K562 (cell line): Measurements from ENCODE around the gene TJP2. TPM values are rescaled to one million over a fixed set of nuclear protein-coding genes. Genes with fewer than 3 reads are reported as not detected.
A peak's percentile ranks its signal among the peaks of the same experiment; 100 is the strongest.

Experiments
- CC2D1A ChIP-seq: fragments of 450-650 bp; IDR thresholded peaks from 2 replicates; pipeline ENCODE4 v1.6.1; 2017; ENCODE audit warnings: mild to moderate bottlenecking
- CGGBP1 ChIP-seq: fragments of 250-450 bp; sonication (Bioruptor Pico); IDR thresholded peaks from 2 replicates; pipeline ENCODE4 v1.9.0; 2021; ENCODE audit warnings: mild to moderate bottlenecking
- COPS2 ChIP-seq: fragments of 450-650 bp; conservative IDR thresholded peaks from 2 replicates; pipeline ENCODE4 v1.6.1; 2016; ENCODE audit warnings: mild to moderate bottlenecking, moderate library complexity
- HBP1 ChIP-seq: fragments of 450-650 bp; formaldehyde crosslinking; IDR thresholded peaks from 2 replicates; pipeline ENCODE4 v1.4.0; 2022; ENCODE audit warnings: missing genetic modification characterization
- PCBP1 ChIP-seq: fragments of 200-400 bp; formaldehyde crosslinking; IDR thresholded peaks from 2 replicates; pipeline ENCODE4 v1.6.1; 2018; ENCODE audit warnings: mild to moderate bottlenecking, low read depth, low read length; ENCODE audit not compliant: poor library complexity, severe bottlenecking
- RCOR1 ChIP-seq, 2 experiments: IDR thresholded peaks; 2 replicates each; pipeline ENCODE4 v1.6.1; 2012; ENCODE audit warnings: low read depth in 2 of 2, low read length in 2 of 2, borderline replicate concordance in 1 of 2, improper control_type of control experiment in 1 of 2
- SAP30 ChIP-seq: fragments of 200-600 bp; sonication (generic); IDR thresholded peaks from 2 replicates; pipeline ENCODE4 v1.6.1; 2012; ENCODE audit warnings: borderline replicate concordance, low read depth, mild to moderate bottlenecking, moderate library complexity, low read length, control low read depth, inconsistent platforms; ENCODE audit not compliant: insufficient read depth, poor library complexity, severe bottlenecking
- SMARCE1 ChIP-seq: fragments of 450-650 bp; IDR thresholded peaks from 2 replicates; pipeline ENCODE4 v1.7.1; 2016; ENCODE audit warnings: mild to moderate bottlenecking
- SNRNP70 ChIP-seq: fragments of 200-400 bp; formaldehyde crosslinking; optimal IDR thresholded peaks from 2 replicates; pipeline ENCODE3; 2017; ENCODE audit warnings: low read depth, low read length
- SP2 ChIP-seq: IDR thresholded peaks from 2 replicates; pipeline ENCODE4 v1.6.1; 2011; ENCODE audit warnings: mild to moderate bottlenecking, low read depth, low read length, moderate library complexity; ENCODE audit not compliant: poor library complexity, severe bottlenecking; ENCODE audit errors: extremely low read depth
- ZBTB8A ChIP-seq: fragments of 450-650 bp; IDR thresholded peaks from 2 replicates; pipeline ENCODE4 v1.6.1; 2018; ENCODE audit warnings: mild to moderate bottlenecking, moderate library complexity; ENCODE audit not compliant: partially characterized antibody
- ZFP91 ChIP-seq: sonication (generic); formaldehyde crosslinking; IDR thresholded peaks from 2 replicates; pipeline ENCODE4 v1.8.0; 2022; ENCODE audit warnings: mild to moderate bottlenecking, missing genetic modification reagents
- ZNF589 ChIP-seq: fragments of 200-800 bp; sonication (Bioruptor generic); IDR thresholded peaks from 2 replicates; pipeline ENCODE4 v1.6.1; 2016; ENCODE audit warnings: low read depth, missing genetic modification characterization, missing compliant biosample characterization
- ZNF696 ChIP-seq: fragments of 250-450 bp; sonication (Bioruptor Pico); conservative IDR thresholded peaks from 2 replicates; pipeline ENCODE4 v1.4.0; 2020; ENCODE audit warnings: mild to moderate bottlenecking, moderate library complexity
- ZNF764 ChIP-seq: fragments of 250-450 bp; sonication (Bioruptor Pico); IDR thresholded peaks from 2 replicates; pipeline ENCODE4 v1.4.0; 2020; ENCODE audit warnings: low read depth, mild to moderate bottlenecking, moderate library complexity
- polyA plus RNA-seq, 8 experiments: library from polyadenylated mRNA; depleted of rRNA in 4 of 8; stranded (reverse) in 5 of 8; unstranded in 3 of 8; fragments of >200 nt; fragmentation: Nextera tagmentation in 2 of 8; fragmentation: Illumina TruSeq in 1 of 8; extraction: Ambion mirVana in 2 of 8; extraction: Trizol in 1 of 8; gene quantifications; 2 replicates each; pipeline versions ENCODE4 v1.2.1 to v1.2.3, GENCODE V29; 2011 to 2014; ENCODE audit warnings: inconsistent platforms in 1 of 8, missing spikeins in 1 of 8
- total RNA-seq, 7 experiments: library from RNA; depleted of rRNA in 6 of 7; stranded (reverse); fragments of >200 nt in 6 of 7; fragmentation: Illumina TruSeq in 2 of 7; extraction: Trizol in 2 of 7; gene quantifications; 2 replicates each; pipeline versions ENCODE4 v1.2.1 to v1.2.3, GENCODE V29; 2011 to 2021; ENCODE audit warnings: low replicate concordance in 1 of 7
- TF ChIP-seq, protein P1 (sequence below): sonication (generic); formaldehyde crosslinking; IDR thresholded peaks from 2 replicates; pipeline ENCODE4 v1.5.0; 2020; ENCODE audit warnings: missing genetic modification reagents
- TF ChIP-seq, protein P2 (sequence below): IDR thresholded peaks from 2 replicates; pipeline ENCODE4 v1.6.1; 2011; ENCODE audit warnings: borderline replicate concordance, low read depth, mild to moderate bottlenecking, moderate library complexity, low read length; ENCODE audit not compliant: insufficient read depth, poor library complexity, severe bottlenecking
- TF ChIP-seq, protein P3 (sequence below): fragments of 450-650 bp; IDR thresholded peaks from 2 replicates; pipeline ENCODE4 v1.6.1; 2017; ENCODE audit warnings: antibody characterized with exemption

Gene TJP2
- total and polyA plus RNA-seq, 9 of the 15 experiments (the other 6 are each of a cell fraction or from before 2014, with no cell fraction given): 4.0 to 24.1 (median 16.8) TPM

DNA sequence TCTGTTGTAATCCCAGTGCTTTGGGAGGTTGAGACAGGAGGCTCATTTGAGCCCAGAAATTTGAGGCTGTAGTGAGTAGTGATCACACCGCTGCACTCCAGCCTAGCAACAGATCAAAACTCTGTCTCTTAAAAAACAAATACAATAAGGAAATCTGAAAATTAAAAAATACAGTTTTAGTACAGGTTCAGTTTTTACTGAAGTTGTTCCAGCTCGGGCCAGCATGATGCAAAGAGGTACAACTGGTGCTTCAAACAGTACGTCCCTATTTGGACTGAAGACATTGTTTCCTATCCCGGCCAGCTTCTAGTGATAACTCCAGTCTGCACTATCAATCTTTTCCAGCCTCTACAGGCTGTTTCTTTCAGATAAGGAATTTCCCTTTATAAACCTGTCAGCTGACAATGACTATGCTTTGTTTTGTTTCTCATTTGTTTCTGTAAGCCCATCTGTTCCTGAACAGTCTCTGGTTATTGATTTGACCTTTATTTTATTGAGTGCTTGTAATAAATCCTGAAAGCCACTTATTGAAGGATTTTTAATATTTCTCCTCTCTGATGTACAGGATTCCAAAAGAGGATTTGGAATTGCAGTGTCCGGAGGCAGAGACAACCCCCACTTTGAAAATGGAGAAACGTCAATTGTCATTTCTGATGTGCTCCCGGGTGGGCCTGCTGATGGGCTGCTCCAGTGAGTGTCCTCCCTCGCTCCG, 41.9 kb downstream of the TJP2 start (continued):
- no peak for TF ChIP-seq HBP1 (CRISPR knock-in tag)
- TF ChIP-seq, protein P1, sequence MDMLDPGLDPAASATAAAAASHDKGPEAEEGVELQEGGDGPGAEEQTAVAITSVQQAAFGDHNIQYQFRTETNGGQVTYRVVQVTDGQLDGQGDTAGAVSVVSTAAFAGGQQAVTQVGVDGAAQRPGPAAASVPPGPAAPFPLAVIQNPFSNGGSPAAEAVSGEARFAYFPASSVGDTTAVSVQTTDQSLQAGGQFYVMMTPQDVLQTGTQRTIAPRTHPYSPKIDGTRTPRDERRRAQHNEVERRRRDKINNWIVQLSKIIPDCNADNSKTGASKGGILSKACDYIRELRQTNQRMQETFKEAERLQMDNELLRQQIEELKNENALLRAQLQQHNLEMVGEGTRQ: no peak
- TF ChIP-seq, protein P2, sequence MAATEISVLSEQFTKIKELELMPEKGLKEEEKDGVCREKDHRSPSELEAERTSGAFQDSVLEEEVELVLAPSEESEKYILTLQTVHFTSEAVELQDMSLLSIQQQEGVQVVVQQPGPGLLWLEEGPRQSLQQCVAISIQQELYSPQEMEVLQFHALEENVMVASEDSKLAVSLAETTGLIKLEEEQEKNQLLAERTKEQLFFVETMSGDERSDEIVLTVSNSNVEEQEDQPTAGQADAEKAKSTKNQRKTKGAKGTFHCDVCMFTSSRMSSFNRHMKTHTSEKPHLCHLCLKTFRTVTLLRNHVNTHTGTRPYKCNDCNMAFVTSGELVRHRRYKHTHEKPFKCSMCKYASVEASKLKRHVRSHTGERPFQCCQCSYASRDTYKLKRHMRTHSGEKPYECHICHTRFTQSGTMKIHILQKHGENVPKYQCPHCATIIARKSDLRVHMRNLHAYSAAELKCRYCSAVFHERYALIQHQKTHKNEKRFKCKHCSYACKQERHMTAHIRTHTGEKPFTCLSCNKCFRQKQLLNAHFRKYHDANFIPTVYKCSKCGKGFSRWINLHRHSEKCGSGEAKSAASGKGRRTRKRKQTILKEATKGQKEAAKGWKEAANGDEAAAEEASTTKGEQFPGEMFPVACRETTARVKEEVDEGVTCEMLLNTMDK: no peak
- no peak for TF ChIP-seq SP2
- peak in 1 of 2 experiments; percentile 89; a peak in 2 of 4 replicates for TF ChIP-seq RCOR1 (IDR thresholded peaks at IDR 0.05; ENCODE audit: borderline replicate concordance in 1 of 2, low read depth in 2 of 2, low read length in 2 of 2)
- no peak for TF ChIP-seq ZBTB8A
- no peak for TF ChIP-seq SAP30
- TF ChIP-seq ZFP91 (CRISPR knock-in tag): no peak
- TF ChIP-seq SNRNP70: no peak
- no peak for TF ChIP-seq COPS2
- peak; percentile 96 for TF ChIP-seq SMARCE1
- no peak for TF ChIP-seq CGGBP1 (CRISPR knock-in tag)
- TF ChIP-seq, protein P3, sequence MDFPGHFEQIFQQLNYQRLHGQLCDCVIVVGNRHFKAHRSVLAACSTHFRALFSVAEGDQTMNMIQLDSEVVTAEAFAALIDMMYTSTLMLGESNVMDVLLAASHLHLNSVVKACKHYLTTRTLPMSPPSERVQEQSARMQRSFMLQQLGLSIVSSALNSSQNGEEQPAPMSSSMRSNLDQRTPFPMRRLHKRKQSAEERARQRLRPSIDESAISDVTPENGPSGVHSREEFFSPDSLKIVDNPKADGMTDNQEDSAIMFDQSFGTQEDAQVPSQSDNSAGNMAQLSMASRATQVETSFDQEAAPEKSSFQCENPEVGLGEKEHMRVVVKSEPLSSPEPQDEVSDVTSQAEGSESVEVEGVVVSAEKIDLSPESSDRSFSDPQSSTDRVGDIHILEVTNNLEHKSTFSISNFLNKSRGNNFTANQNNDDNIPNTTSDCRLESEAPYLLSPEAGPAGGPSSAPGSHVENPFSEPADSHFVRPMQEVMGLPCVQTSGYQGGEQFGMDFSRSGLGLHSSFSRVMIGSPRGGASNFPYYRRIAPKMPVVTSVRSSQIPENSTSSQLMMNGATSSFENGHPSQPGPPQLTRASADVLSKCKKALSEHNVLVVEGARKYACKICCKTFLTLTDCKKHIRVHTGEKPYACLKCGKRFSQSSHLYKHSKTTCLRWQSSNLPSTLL: no peak
- TF ChIP-seq ZNF696 (CRISPR knock-in tag): no peak
- TF ChIP-seq PCBP1: no peak
- TF ChIP-seq CC2D1A: peak; percentile 92
- TF ChIP-seq ZNF589 (CRISPR knock-in tag): peak; percentile 96
- no peak for TF ChIP-seq ZNF764 (CRISPR knock-in tag)
